Measurements from ENCODE around the gene CA10. TPM values are rescaled to one million over a fixed set of nuclear protein-coding genes. Genes with fewer than 3 reads are reported as not detected.
A peak's percentile ranks its signal among the peaks of the same experiment; 100 is the strongest.

CA10 gene
- total RNA-seq, 1 experiment from 2014 or later: 0.46 TPM

DNA sequence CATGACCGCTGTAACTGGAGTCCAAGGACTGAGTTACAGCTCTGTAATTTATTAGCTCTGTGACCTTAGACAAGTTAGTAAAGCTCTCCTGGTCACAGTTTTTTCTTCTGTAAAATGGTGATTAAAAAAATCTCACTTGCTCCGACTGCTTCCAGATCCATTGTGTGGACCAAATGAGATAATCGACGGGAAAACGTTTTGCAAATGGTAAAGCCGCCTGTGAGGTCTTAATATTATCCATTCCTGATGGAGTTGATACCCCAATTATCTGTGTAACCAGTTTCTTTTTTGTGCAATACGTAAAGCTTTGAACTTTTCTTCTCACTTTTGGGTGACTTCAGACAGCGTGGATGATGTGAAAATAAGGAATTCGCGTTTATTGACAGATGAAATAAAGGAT, 475.2 kb downstream of the CA10 start:
- no peak overlapping the region for H3K27ac ChIP-seq (ENCODE audit: insufficient read length, low read depth, low read length)
- Mint-ChIP-seq H3K36me3 (ENCODE audit: insufficient read depth in 1 of 3, low read depth in 3 of 3) (no peaks in the 10 kb centered on the region; a peak in 1 of 7 replicates), H3K4me3 (no peak overlapping the region), H3K27ac (no peak overlapping the region), H3K4me1 (peaks cover 18 to 19% of the 10 kb centered on the region in 2 experiments), H3K27me3 (ENCODE audit: low read depth) (peaks cover 22% of the 10 kb centered on the region), H3K9me3 (no peaks in the 10 kb centered on the region)
- no peak overlapping the region for H2BK5ac ChIP-seq (ENCODE audit: insufficient read length, low read length)
- 0 out of 2 replicates have a peak, but pooled peaks cover 2% of the 10 kb centered on the region for H3K4me1 ChIP-seq (ENCODE audit: insufficient read depth, low read length)
- no peak overlapping the region for H2BK15ac ChIP-seq (ENCODE audit: low read depth, low read length)
- no peaks in the 10 kb centered on the region for H3K79me1 ChIP-seq (ENCODE audit: insufficient read depth, low read depth, low read length, poor library complexity, severe bottlenecking)
- no peak overlapping the region for H2BK20ac ChIP-seq (ENCODE audit: low read depth, low read length, poor library complexity, severe bottlenecking)
- H3K4ac ChIP-seq (ENCODE audit: low read depth, low read length): no peak overlapping the region
- H2AFZ ChIP-seq (ENCODE audit: low read length): no peak overlapping the region
- H3K56ac ChIP-seq (ENCODE audit: insufficient read length, low read depth, low read length): no peak overlapping the region
- H4K91ac ChIP-seq (ENCODE audit: insufficient read length, low read depth, low read length): no peak overlapping the region
- no peaks in the 10 kb centered on the region for H4K20me1 ChIP-seq (ENCODE audit: control insufficient read depth, insufficient read depth, insufficient read length)
- TF ChIP-seq, protein P1, sequence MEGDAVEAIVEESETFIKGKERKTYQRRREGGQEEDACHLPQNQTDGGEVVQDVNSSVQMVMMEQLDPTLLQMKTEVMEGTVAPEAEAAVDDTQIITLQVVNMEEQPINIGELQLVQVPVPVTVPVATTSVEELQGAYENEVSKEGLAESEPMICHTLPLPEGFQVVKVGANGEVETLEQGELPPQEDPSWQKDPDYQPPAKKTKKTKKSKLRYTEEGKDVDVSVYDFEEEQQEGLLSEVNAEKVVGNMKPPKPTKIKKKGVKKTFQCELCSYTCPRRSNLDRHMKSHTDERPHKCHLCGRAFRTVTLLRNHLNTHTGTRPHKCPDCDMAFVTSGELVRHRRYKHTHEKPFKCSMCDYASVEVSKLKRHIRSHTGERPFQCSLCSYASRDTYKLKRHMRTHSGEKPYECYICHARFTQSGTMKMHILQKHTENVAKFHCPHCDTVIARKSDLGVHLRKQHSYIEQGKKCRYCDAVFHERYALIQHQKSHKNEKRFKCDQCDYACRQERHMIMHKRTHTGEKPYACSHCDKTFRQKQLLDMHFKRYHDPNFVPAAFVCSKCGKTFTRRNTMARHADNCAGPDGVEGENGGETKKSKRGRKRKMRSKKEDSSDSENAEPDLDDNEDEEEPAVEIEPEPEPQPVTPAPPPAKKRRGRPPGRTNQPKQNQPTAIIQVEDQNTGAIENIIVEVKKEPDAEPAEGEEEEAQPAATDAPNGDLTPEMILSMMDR (conservative IDR thresholded peaks at IDR 0.05): no peak
- no peaks in the 10 kb centered on the region for H3K9me3 ChIP-seq (ENCODE audit: control insufficient read depth, low read depth, low read length)
- WGBS (ENCODE audit: extremely low coverage, insufficient read length, low lambda C conversion rate): no CpG with 5 or more reads among the region's 10 CpGs
- no peak overlapping the region for H4K5ac ChIP-seq (ENCODE audit: insufficient read length, low read depth, low read length)
- H4K8ac ChIP-seq (replicated peaks; ENCODE audit: insufficient read length, low read depth, low read length): no peak overlapping the region
- H3K23ac ChIP-seq (ENCODE audit: insufficient read length, low read depth, low read length): no peak overlapping the region
- H3K79me2 ChIP-seq (ENCODE audit: insufficient read depth, low read length): no peaks in the 10 kb centered on the region
- no peak overlapping the region for H3T11ph ChIP-seq (ENCODE audit: low read length)
- H3K9ac ChIP-seq (ENCODE audit: extremely low read depth, insufficient read length, low read length): no peak overlapping the region
- H3K4me2 ChIP-seq (ENCODE audit: insufficient read depth, insufficient read length, low read length): no peak overlapping the region
- no peak overlapping the region for H2BK12ac ChIP-seq (ENCODE audit: insufficient read length, low read depth, low read length)
- H2BK120ac ChIP-seq (ENCODE audit: low read depth, low read length, poor library complexity, severe bottlenecking): no peak overlapping the region
- H3K23me2 ChIP-seq (ENCODE audit: insufficient read length, low read depth, low read length, poor library complexity, severe bottlenecking): no peaks in the 10 kb centered on the region
- H2AK5ac ChIP-seq (ENCODE audit: insufficient read length, low read length): no peak overlapping the region
- no peak overlapping the region for H3K18ac ChIP-seq (ENCODE audit: insufficient read length, low read depth, low read length)
- no peak overlapping the region for H3K14ac ChIP-seq (ENCODE audit: insufficient read depth, low read length)
- DNase-seq: peak; percentile 8
- H3K27me3 ChIP-seq (ENCODE audit: insufficient read depth, low read length): no peaks in the 10 kb centered on the region

All from H9 (cell line).